Astrocyte (in vitro differentiated cells and primary cell): ENCODE measurements around the gene HMGB1. TPM values are rescaled to one million over a fixed set of nuclear protein-coding genes. Genes with fewer than 3 reads are reported as not detected.
A peak's percentile ranks its signal among the peaks of the same experiment; 100 is the strongest.

Experiments used
- DNase-seq: peaks from one replicate; pipeline ENCODE4 v3.0.0-alpha.2; 2010; ENCODE audit warnings: low read depth
- FAIRE-seq: peaks from 2 replicates; lab custom pipeline; 2011; peaks lifted over from hg19 to GRCh38; lab: Jason Lieb, UNC
- H2AFZ ChIP-seq: 2 replicates; pipeline ENCODE4 v1.6.0; 2012; ENCODE audit warnings: low read depth, low read length, inconsistent platforms
- H3K27ac ChIP-seq: 2 replicates; pipeline ENCODE4 v1.5.1; 2011; ENCODE audit warnings: low read depth, low read length, inconsistent platforms
- H3K27me3 ChIP-seq: 2 replicates; pipeline ENCODE4 v1.6.0; 2011; ENCODE audit warnings: low read length, inconsistent platforms; ENCODE audit not compliant: insufficient read depth
- H3K36me3 ChIP-seq: 2 replicates; pipeline ENCODE4 v1.5.1; 2011; ENCODE audit warnings: low read length, inconsistent platforms; ENCODE audit not compliant: insufficient read depth
- H3K4me1 ChIP-seq: 2 replicates; pipeline ENCODE4 v1.5.1; 2011; ENCODE audit warnings: low read length, inconsistent platforms; ENCODE audit not compliant: insufficient read depth
- H3K4me2 ChIP-seq: 2 replicates; pipeline ENCODE4 v1.6.0; 2012; ENCODE audit warnings: low read length, inconsistent platforms
- H3K4me3 ChIP-seq: 2 replicates; pipeline ENCODE4 v1.5.1; 2011; ENCODE audit warnings: low read depth, mild to moderate bottlenecking, low read length, inconsistent platforms; ENCODE audit not compliant: insufficient read depth
- H3K79me2 ChIP-seq: 2 replicates; pipeline ENCODE4 v1.6.0; 2012; ENCODE audit warnings: mild to moderate bottlenecking, low read length, inconsistent platforms; ENCODE audit not compliant: insufficient read depth
- H3K9ac ChIP-seq: 2 replicates; pipeline ENCODE4 v1.6.0; 2012; ENCODE audit warnings: mild to moderate bottlenecking, low read length, inconsistent platforms
- H3K9me3 ChIP-seq: 2 replicates; pipeline ENCODE4 v1.5.1; 2012; ENCODE audit warnings: low read depth, mild to moderate bottlenecking, low read length, inconsistent platforms; ENCODE audit not compliant: insufficient read depth
- H4K20me1 ChIP-seq: 2 replicates; pipeline ENCODE4 v1.6.0; 2012; ENCODE audit warnings: low read length, inconsistent platforms; ENCODE audit not compliant: insufficient read depth
- H3K27ac Mint-ChIP-seq: one replicate; pipeline ENCODE4 v1.8.0; 2021; ENCODE audit warnings: mild to moderate bottlenecking, mixed read lengths; ENCODE audit not compliant: unreplicated experiment
- H3K27me3 Mint-ChIP-seq: one replicate; pipeline ENCODE4 v1.8.0; 2021; ENCODE audit warnings: low read depth, mixed read lengths; ENCODE audit not compliant: unreplicated experiment
- H3K36me3 Mint-ChIP-seq: one replicate; pipeline ENCODE4 v1.8.0; 2021; ENCODE audit warnings: low read depth, mixed read lengths; ENCODE audit not compliant: unreplicated experiment
- H3K4me1 Mint-ChIP-seq: one replicate; pipeline ENCODE4 v1.8.0; 2021; ENCODE audit warnings: low read depth, mixed read lengths; ENCODE audit not compliant: unreplicated experiment
- H3K4me3 Mint-ChIP-seq: one replicate; pipeline ENCODE4 v1.8.0; 2021; ENCODE audit warnings: mild to moderate bottlenecking, moderate library complexity, mixed read lengths; ENCODE audit not compliant: unreplicated experiment
- H3K9me3 Mint-ChIP-seq: one replicate; pipeline ENCODE4 v1.8.0; 2021; ENCODE audit warnings: mild to moderate bottlenecking, mixed read lengths; ENCODE audit not compliant: unreplicated experiment
- EZH2 ChIP-seq: IDR thresholded peaks from 2 replicates; pipeline ENCODE4 v1.6.1; 2012; ENCODE audit warnings: mild to moderate bottlenecking, low read length, inconsistent platforms; ENCODE audit not compliant: insufficient read depth
- total RNA-seq: library from RNA; stranded (reverse); gene quantifications from 2 replicates; pipeline ENCODE4 v1.2.1, GENCODE V29; 2021
- TF ChIP-seq, protein P1 (sequence below): IDR thresholded peaks from 2 replicates; pipeline ENCODE4 v1.5.1; 2011; ENCODE audit warnings: low read depth, mild to moderate bottlenecking, inconsistent platforms, low read length, moderate library complexity; ENCODE audit not compliant: insufficient read depth

HMGB1 gene
- total RNA-seq, 1 donor from 2014 or later = 200 TPM

DNA sequence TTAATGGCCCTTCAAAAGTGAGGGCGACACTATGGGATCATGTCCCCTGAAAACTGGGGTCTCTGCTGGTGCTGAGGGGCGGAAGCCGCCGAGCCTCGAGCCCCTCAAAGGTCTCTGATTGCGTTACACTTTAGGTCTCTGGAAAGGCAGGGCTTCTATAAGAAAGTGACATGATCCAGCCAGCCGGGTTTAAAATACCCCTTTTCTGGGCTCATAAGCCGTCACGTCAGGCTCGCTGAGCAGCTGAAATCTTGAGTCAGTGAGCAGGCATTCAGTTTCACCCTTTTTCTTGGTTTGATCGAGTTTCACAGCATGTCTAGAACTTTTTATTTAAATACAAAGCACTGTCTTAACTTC, 600 bp upstream of the HMGB1 start:
- peak overlapping the region; percentile 99 for H3K27ac Mint-ChIP-seq
- no peak for TF ChIP-seq EZH2
- TF ChIP-seq, protein P1, sequence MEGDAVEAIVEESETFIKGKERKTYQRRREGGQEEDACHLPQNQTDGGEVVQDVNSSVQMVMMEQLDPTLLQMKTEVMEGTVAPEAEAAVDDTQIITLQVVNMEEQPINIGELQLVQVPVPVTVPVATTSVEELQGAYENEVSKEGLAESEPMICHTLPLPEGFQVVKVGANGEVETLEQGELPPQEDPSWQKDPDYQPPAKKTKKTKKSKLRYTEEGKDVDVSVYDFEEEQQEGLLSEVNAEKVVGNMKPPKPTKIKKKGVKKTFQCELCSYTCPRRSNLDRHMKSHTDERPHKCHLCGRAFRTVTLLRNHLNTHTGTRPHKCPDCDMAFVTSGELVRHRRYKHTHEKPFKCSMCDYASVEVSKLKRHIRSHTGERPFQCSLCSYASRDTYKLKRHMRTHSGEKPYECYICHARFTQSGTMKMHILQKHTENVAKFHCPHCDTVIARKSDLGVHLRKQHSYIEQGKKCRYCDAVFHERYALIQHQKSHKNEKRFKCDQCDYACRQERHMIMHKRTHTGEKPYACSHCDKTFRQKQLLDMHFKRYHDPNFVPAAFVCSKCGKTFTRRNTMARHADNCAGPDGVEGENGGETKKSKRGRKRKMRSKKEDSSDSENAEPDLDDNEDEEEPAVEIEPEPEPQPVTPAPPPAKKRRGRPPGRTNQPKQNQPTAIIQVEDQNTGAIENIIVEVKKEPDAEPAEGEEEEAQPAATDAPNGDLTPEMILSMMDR = no peak
- H3K79me2 ChIP-seq = peaks cover 33% of the 10 kb centered on the region

GRCh38 chr13:30465343-30465592, 468 bp downstream of the HMGB1 start:
- Mint-ChIP-seq H3K27me3 (no peaks in the 10 kb centered on the region), H3K4me3 (no peak overlapping the region), H3K27ac (no peak overlapping the region), H3K9me3 (no peaks in the 10 kb centered on the region), H3K36me3 (no peaks in the 10 kb centered on the region), H3K4me1 (peaks cover 16% of the 10 kb centered on the region)
- H3K36me3 ChIP-seq = peaks cover 18% of the 10 kb centered on the region
- peak overlapping the region; percentile 95 for H3K27ac ChIP-seq
- H3K4me3 ChIP-seq = peak overlapping the region; percentile 70
- H3K9me3 ChIP-seq = no peaks in the 10 kb centered on the region
- no peaks in the 10 kb centered on the region for H4K20me1 ChIP-seq
- H3K79me2 ChIP-seq = peaks cover 33% of the 10 kb centered on the region
- peaks cover 23% of the 10 kb centered on the region for H3K4me1 ChIP-seq
- H3K4me2 ChIP-seq = peak overlapping the region; percentile 85
- no peak for DNase-seq
- TF ChIP-seq, protein P1 = no peak
- peak overlapping the region; percentile 94 for H3K9ac ChIP-seq
- H2AFZ ChIP-seq = no peak overlapping the region
- no peak for FAIRE-seq
- no peaks in the 10 kb centered on the region for H3K27me3 ChIP-seq

More for the DNA sequence above, 600 bp upstream of the HMGB1 start:
- H3K27ac ChIP-seq = peak overlapping the region; percentile 95
- H3K9ac ChIP-seq = peak overlapping the region; percentile 94
- Mint-ChIP-seq H3K4me3 (peak overlapping the region; percentile 94), H3K9me3 (no peaks in the 10 kb centered on the region), H3K27me3 (no peaks in the 10 kb centered on the region), H3K36me3 (no peaks in the 10 kb centered on the region), H3K4me1 (peaks cover 14% of the 10 kb centered on the region)
- no peaks in the 10 kb centered on the region for H3K9me3 ChIP-seq
- no peaks in the 10 kb centered on the region for H3K27me3 ChIP-seq
- H2AFZ ChIP-seq = peak overlapping the region; percentile 51
- H3K4me3 ChIP-seq = peak overlapping the region; percentile 70
- peak overlapping the region; percentile 85 for H3K4me2 ChIP-seq
- peaks cover 23% of the 10 kb centered on the region for H3K4me1 ChIP-seq
- H4K20me1 ChIP-seq = no peaks in the 10 kb centered on the region
- FAIRE-seq (no peak), DNase-seq (peak; percentile 24)
- H3K36me3 ChIP-seq = peaks cover 18% of the 10 kb centered on the region

- H3K27me3 ChIP-seq = no peaks in the 10 kb centered on the region
- Mint-ChIP-seq H3K36me3 (no peaks in the 10 kb centered on the region), H3K4me3 (peak overlapping the region; percentile 96), H3K9me3 (no peaks in the 10 kb centered on the region), H3K27me3 (no peaks in the 10 kb centered on the region), H3K4me1 (peaks cover 16% of the 10 kb centered on the region), H3K27ac (peak overlapping the region; percentile 34)
- H3K4me1 ChIP-seq = peaks cover 23% of the 10 kb centered on the region
- H3K4me2 ChIP-seq = peak overlapping the region; percentile 84
- H3K79me2 ChIP-seq = peaks cover 33% of the 10 kb centered on the region
- peaks cover 18% of the 10 kb centered on the region for H3K36me3 ChIP-seq
- H3K9ac ChIP-seq = peak overlapping the region; percentile 90
- no peak overlapping the region for H2AFZ ChIP-seq
- H3K27ac ChIP-seq = peak overlapping the region; percentile 79
- FAIRE-seq (no peak), DNase-seq (peak; percentile 77)
- peak overlapping the region; percentile 75 for H3K4me3 ChIP-seq
- H3K9me3 ChIP-seq = no peaks in the 10 kb centered on the region
- H4K20me1 ChIP-seq = no peaks in the 10 kb centered on the region
- TF ChIP-seq EZH2 = no peak
- TF ChIP-seq, protein P1 = no peak
Measured at GRCh38 chr13:30464496-30465342, 1.0 kb downstream of the HMGB1 start.
